Gastroesophageal sphincter (tissue), 3 donors: Measurements from ENCODE around the gene TNRC6B.

Source experiments
- CTCF ChIP-seq, 4 experiments: fragments of 200-600 bp in 2 of 4; fragments of 450-650 bp in 2 of 4; sonication (generic) in 1 of 4; IDR thresholded peaks; one replicate each; pipeline ENCODE4 v1.5.1; 2017 to 2019; ENCODE audit warnings: antibody characterized with exemption in 4 of 4, mild to moderate bottlenecking in 2 of 4, moderate library complexity in 2 of 4
- POLR2AphosphoS5 ChIP-seq: sonication (generic); formaldehyde crosslinking; IDR thresholded peaks from one replicate; pipeline ENCODE4 v1.6.1; 2017; ENCODE audit warnings: antibody characterized with exemption

DNA sequence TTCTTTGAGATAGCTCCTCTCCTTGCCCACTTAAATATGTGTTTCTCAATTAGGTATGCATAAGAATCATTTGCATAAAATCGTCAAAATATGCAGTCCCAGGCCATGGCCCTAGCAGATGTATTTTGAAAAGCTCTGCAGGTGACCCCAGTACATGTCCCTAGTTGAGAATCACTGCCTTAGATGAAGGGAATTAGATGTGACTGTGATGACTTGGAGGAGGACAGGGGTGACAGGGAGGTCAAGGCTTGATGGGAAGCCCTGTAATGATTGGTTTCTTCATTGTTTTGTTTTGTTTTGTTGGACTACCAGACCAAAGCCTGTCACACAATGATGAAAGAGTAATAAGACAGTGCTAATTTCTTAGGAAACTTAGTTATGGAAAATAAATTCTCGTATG is 74.4 kb downstream of the TNRC6B start:
- TF ChIP-seq CTCF (IDR thresholded peaks at IDR 0.05) (no peak), POLR2AphosphoS5 (no peak)
